Endothelial cell of umbilical vein (primary cell): ENCODE data around the gene CDCA7L. TPM values are rescaled to one million over a fixed set of nuclear protein-coding genes. Genes with fewer than 3 reads are reported as not detected.

Experiments used
- BruUV-seq: library from RNA; stranded (reverse); fragments of 400-500 nt; replicated peaks from 2 replicates; lab custom pipeline; 2021; lab: Mats Ljungman, UMichigan
- CTCF ChIA-PET: fragments of 300-600, 350-600 bp; sonication (Branson Sonifier 250); formaldehyde crosslinking; loops from one replicate; lab custom pipeline; 2021; ENCODE audit warnings: antibody characterized with exemption, inconsistent platforms; lab: Charles Lee
- POLR2A ChIA-PET: fragments of 300-600, 350-600 bp; sonication (Branson Sonifier 250); formaldehyde crosslinking; loops from one replicate; lab custom pipeline; 2021; ENCODE audit warnings: antibody characterized with exemption, inconsistent platforms; lab: Charles Lee
- DNase-seq: peaks from one replicate; pipeline ENCODE4 v3.0.0-alpha.2; 2011; ENCODE audit warnings: low read depth, low spot score
- FAIRE-seq: peaks from 2 replicates; lab custom pipeline; 2011; peaks lifted over from hg19 to GRCh38; lab: Jason Lieb, UNC
- H2AFZ ChIP-seq: 2 replicates; pipeline ENCODE4 v1.6.0; 2012; ENCODE audit warnings: low read depth, low read length, control low read depth, inconsistent platforms
- H3K27ac ChIP-seq: 2 replicates; pipeline ENCODE4 v1.5.1; 2011; ENCODE audit warnings: low read depth, mild to moderate bottlenecking, control low read depth, low read length, moderate library complexity; ENCODE audit not compliant: insufficient read depth
- H3K27me3 ChIP-seq, 2 experiments: 2 replicates each; pipeline versions ENCODE4 v1.6.0 to v1.6.1; 2011; ENCODE audit warnings: low read length in 2 of 2, mixed read lengths in 1 of 2; ENCODE audit not compliant: control insufficient read depth in 2 of 2, insufficient read depth in 2 of 2
- H3K36me3 ChIP-seq, 2 experiments: 2 replicates in 1 of 2; 3 replicates in 1 of 2; pipeline ENCODE4 v1.5.1; 2011; ENCODE audit warnings: low read length in 2 of 2, mild to moderate bottlenecking in 1 of 2, moderate library complexity in 1 of 2; ENCODE audit not compliant: control insufficient read depth in 2 of 2, insufficient read depth in 2 of 2; ENCODE audit errors: extremely low read depth in 1 of 2
- H3K4me1 ChIP-seq: 3 replicates; pipeline ENCODE4 v1.5.1; 2011; ENCODE audit warnings: mild to moderate bottlenecking, low read length; ENCODE audit not compliant: control insufficient read depth, insufficient read depth; ENCODE audit errors: extremely low read depth
- H3K4me2 ChIP-seq: 2 replicates; pipeline ENCODE4 v1.6.1; 2011; ENCODE audit warnings: low read length, control low read depth, mixed read lengths; ENCODE audit not compliant: insufficient read depth
- H3K4me3 ChIP-seq, 3 experiments: fragments of 200-600 bp in 1 of 3; sonication (generic), shearing (Covaris generic) in 1 of 3; replicated peaks in 1 of 3; 2 replicates each; pipeline ENCODE4 v1.5.1; 2011 to 2016; ENCODE audit warnings: control low read depth in 3 of 3, low read length in 3 of 3, mild to moderate bottlenecking in 2 of 3, inconsistent platforms in 1 of 3, low read depth in 1 of 3, moderate library complexity in 1 of 3; ENCODE audit not compliant: insufficient read depth in 1 of 3
- H3K79me2 ChIP-seq: 2 replicates; pipeline ENCODE4 v1.6.0; 2012; ENCODE audit warnings: low read length, inconsistent platforms; ENCODE audit not compliant: control insufficient read depth, insufficient read depth
- H3K9ac ChIP-seq: replicated peaks from 2 replicates; pipeline ENCODE3; 2011; ENCODE audit warnings: low read length, control low read depth; ENCODE audit not compliant: insufficient read depth; ENCODE audit errors: extremely low read depth
- H3K9me1 ChIP-seq: replicated peaks from 3 replicates; pipeline ENCODE4 v1.6.0; 2011; ENCODE audit warnings: mild to moderate bottlenecking, low read length; ENCODE audit not compliant: control insufficient read depth, insufficient read depth; ENCODE audit errors: extremely low read depth
- H3K9me3 ChIP-seq: replicated peaks from 2 replicates; pipeline ENCODE4 v1.5.1; 2012; ENCODE audit warnings: low read length, inconsistent platforms; ENCODE audit not compliant: control insufficient read depth, insufficient read depth
- H4K20me1 ChIP-seq: replicated peaks from 2 replicates; pipeline ENCODE3; 2011; ENCODE audit warnings: mild to moderate bottlenecking, low read length; ENCODE audit not compliant: control insufficient read depth, insufficient read depth; ENCODE audit errors: extremely low read depth
- EZH2 ChIP-seq: IDR thresholded peaks from 2 replicates; pipeline ENCODE4 v1.6.1; 2012; ENCODE audit warnings: borderline replicate concordance, low read depth, mild to moderate bottlenecking, moderate library complexity, low read length, inconsistent platforms; ENCODE audit not compliant: severe bottlenecking
- FOS ChIP-seq: IDR thresholded peaks from 2 replicates; pipeline ENCODE4 v1.6.1; 2011; ENCODE audit warnings: mild to moderate bottlenecking, low read length, moderate library complexity, borderline replicate concordance; ENCODE audit not compliant: insufficient read depth
- GATA2 ChIP-seq: IDR thresholded peaks from 2 replicates; pipeline ENCODE4 v1.7.0; 2011; ENCODE audit warnings: low read depth, mild to moderate bottlenecking, moderate library complexity, mixed read lengths, low read length; ENCODE audit not compliant: insufficient read length, insufficient read depth
- JUN ChIP-seq: IDR thresholded peaks from 2 replicates; pipeline ENCODE4 v1.6.1; 2011; ENCODE audit warnings: borderline replicate concordance, low read depth; ENCODE audit not compliant: insufficient read length, insufficient read depth
- MYC ChIP-seq: IDR thresholded peaks from one replicate; pipeline ENCODE4 v1.6.1; 2011; ENCODE audit warnings: mild to moderate bottlenecking, low read depth, low read length
- POLR2A ChIP-seq: IDR thresholded peaks from 2 replicates; pipeline ENCODE4 v1.6.1; 2012; ENCODE audit warnings: low read depth, mild to moderate bottlenecking, control low read depth, low read length
- POLR2AphosphoS5 ChIP-seq: IDR thresholded peaks from 2 replicates; pipeline ENCODE4 v1.6.1; 2012; ENCODE audit warnings: low read depth, mild to moderate bottlenecking, control low read depth, low read length, moderate library complexity; ENCODE audit not compliant: insufficient read depth
- dilution Hi-C: fragments of 300-500 bp; cut with MboI; formaldehyde crosslinking; loops from one replicate; pipeline ENCODE4 v1.15.0; 2019; ENCODE audit warnings: low sequenced_read_pairs; ENCODE audit not compliant: extremely low pct_ligation_motif_present
- intact Hi-C: fragments of 100-400 bp; cut with micrococcal nuclease; formaldehyde crosslinking; loops from one replicate; pipeline ENCODE4 v1.10.0; 2022
- polyA plus RNA-seq, 4 experiments: library from polyadenylated mRNA; depleted of rRNA in 3 of 4; stranded (reverse) in 3 of 4; unstranded in 1 of 4; fragments of >200 nt; gene quantifications; 2 replicates each; pipeline versions ENCODE4 v1.2.1 to v1.2.3, GENCODE V29; 2011 to 2012; ENCODE audit warnings: missing spikeins in 1 of 4
- total RNA-seq: library from RNA; stranded (reverse); gene quantifications from 2 replicates; pipeline ENCODE4 v1.2.3, GENCODE V29; 2021
- TF ChIP-seq, protein P1 (sequence below): IDR thresholded peaks from 2 replicates; pipeline ENCODE4 v1.6.1; 2011; ENCODE audit not compliant: insufficient read depth, insufficient read length
- TF ChIP-seq, protein P2 (sequence below), 2 donors: IDR thresholded peaks; 1 replicate in 1 of 2; 2 replicates in 1 of 2; pipeline ENCODE4 v1.5.1; 2011; ENCODE audit warnings: low read length in 2 of 2, mild to moderate bottlenecking in 2 of 2, moderate library complexity in 2 of 2, control low read depth in 1 of 2, inconsistent platforms in 1 of 2, low read depth in 1 of 2; ENCODE audit not compliant: insufficient read depth in 1 of 2; ENCODE audit errors: extremely low read depth in 1 of 2

CDCA7L gene
- total and polyA plus RNA-seq, 2 donors (not counting 3 experiments of a cell fraction or from before 2014, with no cell fraction given): 68.4 to 91.6 TPM

DNA sequence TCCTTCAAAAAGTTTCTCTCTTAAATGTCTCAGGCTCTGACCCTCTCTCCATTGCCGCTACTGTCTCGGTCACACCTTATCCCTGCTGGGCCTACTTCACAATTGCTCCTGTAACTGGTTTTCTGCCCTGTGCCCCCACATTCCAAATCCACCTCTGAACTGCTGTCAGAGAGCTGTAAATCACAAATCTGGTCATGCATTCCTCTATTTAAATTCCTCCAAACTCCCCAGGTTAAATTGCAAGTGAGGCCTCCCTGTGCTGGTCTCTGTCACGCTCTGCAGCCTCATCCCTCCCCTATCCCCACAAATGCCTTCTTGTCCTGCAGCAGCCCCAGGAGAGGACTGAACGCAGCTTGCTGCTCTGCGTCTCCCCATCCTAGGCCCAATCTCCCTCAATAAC is 40.4 kb upstream of the CDCA7L start:
- Histone ChIP-seq H3K4me3 (no peak overlapping the region), H3K9me3 (no peaks in the 10 kb centered on the region), H3K4me1 (no peaks in the 10 kb centered on the region), H3K4me2 (no peak overlapping the region), H3K27me3 (no peaks in the 10 kb centered on the region), H3K27ac (no peak overlapping the region), H2AFZ (no peak overlapping the region), H3K9me1 (no peaks in the 10 kb centered on the region), H3K79me2 (no peaks in the 10 kb centered on the region), H3K36me3 (no peaks in the 10 kb centered on the region), H4K20me1 (no peaks in the 10 kb centered on the region), H3K9ac (no peak overlapping the region)
- no peak for TF ChIP-seq POLR2AphosphoS5
- TF ChIP-seq, protein P1, sequence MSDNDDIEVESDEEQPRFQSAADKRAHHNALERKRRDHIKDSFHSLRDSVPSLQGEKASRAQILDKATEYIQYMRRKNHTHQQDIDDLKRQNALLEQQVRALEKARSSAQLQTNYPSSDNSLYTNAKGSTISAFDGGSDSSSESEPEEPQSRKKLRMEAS: no peak
- TF ChIP-seq JUN: no peak
- no peak for TF ChIP-seq POLR2A
- no peak for TF ChIP-seq GATA2
- TF ChIP-seq, protein P2, sequence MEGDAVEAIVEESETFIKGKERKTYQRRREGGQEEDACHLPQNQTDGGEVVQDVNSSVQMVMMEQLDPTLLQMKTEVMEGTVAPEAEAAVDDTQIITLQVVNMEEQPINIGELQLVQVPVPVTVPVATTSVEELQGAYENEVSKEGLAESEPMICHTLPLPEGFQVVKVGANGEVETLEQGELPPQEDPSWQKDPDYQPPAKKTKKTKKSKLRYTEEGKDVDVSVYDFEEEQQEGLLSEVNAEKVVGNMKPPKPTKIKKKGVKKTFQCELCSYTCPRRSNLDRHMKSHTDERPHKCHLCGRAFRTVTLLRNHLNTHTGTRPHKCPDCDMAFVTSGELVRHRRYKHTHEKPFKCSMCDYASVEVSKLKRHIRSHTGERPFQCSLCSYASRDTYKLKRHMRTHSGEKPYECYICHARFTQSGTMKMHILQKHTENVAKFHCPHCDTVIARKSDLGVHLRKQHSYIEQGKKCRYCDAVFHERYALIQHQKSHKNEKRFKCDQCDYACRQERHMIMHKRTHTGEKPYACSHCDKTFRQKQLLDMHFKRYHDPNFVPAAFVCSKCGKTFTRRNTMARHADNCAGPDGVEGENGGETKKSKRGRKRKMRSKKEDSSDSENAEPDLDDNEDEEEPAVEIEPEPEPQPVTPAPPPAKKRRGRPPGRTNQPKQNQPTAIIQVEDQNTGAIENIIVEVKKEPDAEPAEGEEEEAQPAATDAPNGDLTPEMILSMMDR (IDR thresholded peaks at IDR 0.05; ENCODE audit: extremely low read depth in 1 of 2, insufficient read depth in 1 of 2, low read depth in 1 of 2, low read length in 2 of 2): no peak
- TF ChIP-seq EZH2: no peak
- TF ChIP-seq FOS: no peak
- TF ChIP-seq MYC: no peak
- FAIRE-seq (no peak), DNase-seq (no peak)
- no TSS peak for BruUV-seq
- intact Hi-C loops (no loop called here), dilution Hi-C loops (no loop called here)
- CTCF ChIA-PET: interaction anchor here (1.1 kb wide), 1 partner anchor 33 kb away, joined by 4 read pairs; no protein-coding TSS in a partner anchor
- POLR2A ChIA-PET: no interaction called here
